ENCODE results near the gene IL4R. TPM values are rescaled to one million over a fixed set of nuclear protein-coding genes. Genes with fewer than 3 reads are reported as not detected.

The IL4R gene
- total RNA-seq, 1 experiment from 2014 or later: 29.6 TPM

DNA sequence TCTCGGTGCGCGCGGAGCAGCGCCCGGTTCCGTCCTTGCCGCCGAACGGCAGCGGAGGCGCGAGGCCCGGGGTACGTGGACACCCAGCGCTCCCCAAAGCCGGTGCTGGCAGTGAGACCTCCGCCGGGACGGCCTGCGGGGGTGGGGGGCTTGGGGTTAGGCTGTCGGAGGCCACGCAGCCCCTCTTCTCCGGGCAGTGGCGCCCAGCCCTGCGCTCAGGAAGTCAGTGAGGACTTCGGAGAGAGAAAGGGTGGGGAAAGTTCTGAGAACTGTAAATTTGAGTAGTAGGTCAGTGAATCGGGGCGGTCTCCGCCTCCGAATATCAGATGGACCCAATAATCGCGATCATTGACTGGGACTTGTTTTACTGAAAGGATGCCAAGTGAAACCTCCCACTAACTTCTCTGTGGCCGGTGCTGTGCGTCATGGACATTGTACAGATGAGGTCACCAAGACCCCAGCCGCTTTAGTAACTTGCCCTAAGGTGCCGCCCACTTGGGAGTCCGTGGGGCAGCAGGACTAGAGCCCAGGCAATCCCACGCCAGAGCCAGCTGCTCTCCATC is 468 bp downstream of the IL4R start:
- ChIA-PET POLR2A (no interaction called here), RAD21 (ENCODE audit: low non-redundant PET in 1 of 2, low total read pairs in 2 of 2, uncharacterized antibody in 2 of 2, unreplicated experiment in 2 of 2) (no interaction called here), CTCF (no interaction called here)
- peak overlapping the region; percentile 88 for H3K4me2 ChIP-seq (ENCODE audit: low read length)
- ATAC-seq: peak; percentile 43
- no peaks in the 10 kb centered on the region for H3K27me3 ChIP-seq (ENCODE audit: insufficient read depth, low read length)
- intact Hi-C loops (cut with micrococcal nuclease): loop anchor here (5.0 kb wide), 1 partner anchor 37 kb away; no protein-coding TSS in a partner anchor
- H3K4me3 ChIP-seq (replicated peaks in 1 of 2; ENCODE audit: low read depth in 1 of 2, low read length in 2 of 2): peak overlapping the region; percentile 82 to 95
- TF ChIP-seq RAD21 (IDR thresholded peaks at IDR 0.05; ENCODE audit: low read depth): no peak
- no peak for TF ChIP-seq MAX (IDR thresholded peaks at IDR 0.05)
- TF ChIP-seq POLR2AphosphoS5 (IDR thresholded peaks at IDR 0.05; ENCODE audit: low read depth, low read length): no peak; the same call in 1 of the 2 replicates
- TF ChIP-seq, protein P1, sequence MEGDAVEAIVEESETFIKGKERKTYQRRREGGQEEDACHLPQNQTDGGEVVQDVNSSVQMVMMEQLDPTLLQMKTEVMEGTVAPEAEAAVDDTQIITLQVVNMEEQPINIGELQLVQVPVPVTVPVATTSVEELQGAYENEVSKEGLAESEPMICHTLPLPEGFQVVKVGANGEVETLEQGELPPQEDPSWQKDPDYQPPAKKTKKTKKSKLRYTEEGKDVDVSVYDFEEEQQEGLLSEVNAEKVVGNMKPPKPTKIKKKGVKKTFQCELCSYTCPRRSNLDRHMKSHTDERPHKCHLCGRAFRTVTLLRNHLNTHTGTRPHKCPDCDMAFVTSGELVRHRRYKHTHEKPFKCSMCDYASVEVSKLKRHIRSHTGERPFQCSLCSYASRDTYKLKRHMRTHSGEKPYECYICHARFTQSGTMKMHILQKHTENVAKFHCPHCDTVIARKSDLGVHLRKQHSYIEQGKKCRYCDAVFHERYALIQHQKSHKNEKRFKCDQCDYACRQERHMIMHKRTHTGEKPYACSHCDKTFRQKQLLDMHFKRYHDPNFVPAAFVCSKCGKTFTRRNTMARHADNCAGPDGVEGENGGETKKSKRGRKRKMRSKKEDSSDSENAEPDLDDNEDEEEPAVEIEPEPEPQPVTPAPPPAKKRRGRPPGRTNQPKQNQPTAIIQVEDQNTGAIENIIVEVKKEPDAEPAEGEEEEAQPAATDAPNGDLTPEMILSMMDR (IDR thresholded peaks at IDR 0.05 in 2 of 3, conservative IDR thresholded peaks at IDR 0.05 in 1 of 3; ENCODE audit: borderline replicate concordance in 1 of 3, insufficient read depth in 1 of 3, low read depth in 2 of 3, low read length in 2 of 3): no peak
- peak; percentile 45; the same call in 1 of the 2 replicates for TF ChIP-seq EGR1 (IDR thresholded peaks at IDR 0.05; ENCODE audit: low read depth)
- TF ChIP-seq FOSL1 (IDR thresholded peaks at IDR 0.05; ENCODE audit: low read depth): no peak
- H3K79me2 ChIP-seq (ENCODE audit: insufficient read depth, low read length): peaks cover 52% of the 10 kb centered on the region
- H3K9me3 ChIP-seq (ENCODE audit: control insufficient read depth in 1 of 2, insufficient read depth in 1 of 2, low read depth in 1 of 2, low read length in 2 of 2): no peaks in the 10 kb centered on the region
- no peaks in the 10 kb centered on the region for H3K36me3 ChIP-seq (ENCODE audit: control insufficient read depth in 1 of 2, insufficient read depth in 2 of 2, low read length in 2 of 2)
- TSS peak; percentile 32 for BruUV-seq (replicated peaks)
- H3K4me1 ChIP-seq (ENCODE audit: control insufficient read depth in 1 of 2, insufficient read depth in 2 of 2, low read length in 2 of 2): peaks cover 13 to 58% of the 10 kb centered on the region in 2 experiments
- no peaks in the 10 kb centered on the region for H4K20me1 ChIP-seq (ENCODE audit: insufficient read depth)
- H3K9ac ChIP-seq (ENCODE audit: low read length): peak overlapping the region; percentile 92
- peak; percentile 42 for DNase-seq (ENCODE audit: low read depth, low spot score)
- H3K9me2 ChIP-seq (ENCODE audit: insufficient read depth): no peaks in the 10 kb centered on the region
- H2AFZ ChIP-seq (ENCODE audit: low read depth, low read length, poor library complexity, severe bottlenecking): no peak overlapping the region
- H3K27ac ChIP-seq (ENCODE audit: low read depth, low read length): peak overlapping the region; percentile 82

DNA sequence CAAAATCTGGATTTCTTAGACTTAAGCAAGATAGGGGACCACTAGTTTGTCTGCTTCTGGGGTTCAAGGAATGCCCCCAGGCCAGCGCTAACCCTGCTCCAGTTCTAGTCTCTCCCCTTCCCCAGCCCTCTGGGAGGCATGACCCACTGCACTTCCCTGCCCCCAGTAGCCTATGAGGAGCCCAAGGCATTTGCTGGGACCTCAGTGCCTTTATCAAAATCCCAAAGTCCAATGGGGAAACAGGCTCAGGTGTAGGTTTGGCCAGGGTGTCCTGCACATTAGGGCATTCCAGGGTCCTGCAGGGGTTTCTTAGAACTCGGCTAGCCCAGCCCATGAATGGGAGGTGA is 1.2 kb downstream of the IL4R start:
- Histone ChIP-seq H3K9me2 (ENCODE audit: insufficient read depth) (no peaks in the 10 kb centered on the region), H3K79me2 (ENCODE audit: insufficient read depth, low read length) (peaks cover 53% of the 10 kb centered on the region), H3K27ac (ENCODE audit: low read depth, low read length) (no peak overlapping the region), H3K9me3 (ENCODE audit: control insufficient read depth in 1 of 2, insufficient read depth in 1 of 2, low read depth in 1 of 2, low read length in 2 of 2) (no peaks in the 10 kb centered on the region), H3K4me2 (ENCODE audit: low read length) (peak overlapping the region; percentile 88), H3K9ac (ENCODE audit: low read length) (peak overlapping the region; percentile 36), H3K27me3 (ENCODE audit: insufficient read depth, low read length) (no peaks in the 10 kb centered on the region), H3K4me1 (ENCODE audit: control insufficient read depth in 1 of 2, insufficient read depth in 2 of 2, low read length in 2 of 2) (peaks cover 13 to 58% of the 10 kb centered on the region in 2 experiments), H3K36me3 (ENCODE audit: control insufficient read depth in 1 of 2, insufficient read depth in 2 of 2, low read length in 2 of 2) (no peaks in the 10 kb centered on the region), H4K20me1 (ENCODE audit: insufficient read depth) (no peaks in the 10 kb centered on the region), H2AFZ (ENCODE audit: low read depth, low read length, poor library complexity, severe bottlenecking) (no peak overlapping the region), H3K4me3 (replicated peaks in 1 of 2; ENCODE audit: low read depth in 1 of 2, low read length in 2 of 2) (peak overlapping the region; percentile 82 to 95; a peak in 3 of 4 replicates)
- DNase-seq (ENCODE audit: low read depth, low spot score) (no peak), ATAC-seq (no peak)
- ChIA-PET CTCF (interaction anchor here (1.2 kb wide), 1 partner anchor 80 kb away, joined by 4 read pairs; no protein-coding TSS in a partner anchor), POLR2A (interaction anchor here (1.6 kb wide), 1 partner anchor 46 kb away, joined by 4 read pairs; the partner anchor contains the start of gene NSMCE1), RAD21 (ENCODE audit: low non-redundant PET in 1 of 2, low total read pairs in 2 of 2, uncharacterized antibody in 2 of 2, unreplicated experiment in 2 of 2) (no interaction called here)
- no TSS peak for BruUV-seq (replicated peaks)
- intact Hi-C loops (cut with micrococcal nuclease): loop anchor here (5.0 kb wide), 2 partner anchors 38 to 48 kb away; partner anchors contain the start of gene NSMCE1
- TF ChIP-seq MAX (IDR thresholded peaks at IDR 0.05): no peak
- no peak for TF ChIP-seq ELF1 (IDR thresholded peaks at IDR 0.05; ENCODE audit: borderline replicate concordance, low read depth)
- no peak for TF ChIP-seq CEBPB (IDR thresholded peaks at IDR 0.05; ENCODE audit: low read depth)
- no peak for TF ChIP-seq YY1 (IDR thresholded peaks at IDR 0.05; ENCODE audit: extremely low read depth, insufficient replicate concordance, low read depth, low read length)
- TF ChIP-seq POLR2A (IDR thresholded peaks at IDR 0.05; ENCODE audit: borderline replicate concordance, extremely low read depth, insufficient read depth, insufficient read length): no peak
- TF ChIP-seq CBX3 (IDR thresholded peaks at IDR 0.05; ENCODE audit: low read depth): no peak
- no peak for TF ChIP-seq RAD21 (IDR thresholded peaks at IDR 0.05; ENCODE audit: low read depth)
- TF ChIP-seq EZH2phosphoT487 (IDR thresholded peaks at IDR 0.05; ENCODE audit: borderline replicate concordance): no peak
- no peak for TF ChIP-seq EZH2 (IDR thresholded peaks at IDR 0.05)
- TF ChIP-seq, protein P2, sequence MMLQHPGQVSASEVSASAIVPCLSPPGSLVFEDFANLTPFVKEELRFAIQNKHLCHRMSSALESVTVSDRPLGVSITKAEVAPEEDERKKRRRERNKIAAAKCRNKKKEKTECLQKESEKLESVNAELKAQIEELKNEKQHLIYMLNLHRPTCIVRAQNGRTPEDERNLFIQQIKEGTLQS (IDR thresholded peaks at IDR 0.05): no peak
- no peak for TF ChIP-seq ZBTB33 (IDR thresholded peaks at IDR 0.05; ENCODE audit: extremely low read depth, insufficient replicate concordance, low read length)
- TF ChIP-seq FOSL1 (IDR thresholded peaks at IDR 0.05; ENCODE audit: low read depth): no peak
